ENCODE measurements around the gene TMEM187.
A peak's percentile ranks its signal among the peaks of the same experiment; 100 is the strongest.

Gene TMEM187

GRCh38 chrX:153956044-153956907 lies 16.3 kb upstream of the TMEM187 start:
- no peak for DNase-seq

- DNase-seq, result no peak
Observed at GRCh38 chrX:153957224-153957623, 15.3 kb upstream of the TMEM187 start.

- DNase-seq, result no peak
Observed at GRCh38 chrX:153958605-153959004, 13.9 kb upstream of the TMEM187 start.

- DNase-seq, result no peak
Observed at GRCh38 chrX:153959649-153960048, 12.9 kb upstream of the TMEM187 start.

- no peak for DNase-seq
Observed at GRCh38 chrX:153960077-153960476, 12.5 kb upstream of the TMEM187 start.

- no peak for DNase-seq
Observed at GRCh38 chrX:153960786-153961185, 11.8 kb upstream of the TMEM187 start.

- no peak for DNase-seq
Observed at GRCh38 chrX:153961292-153961691, 11.3 kb upstream of the TMEM187 start.

- no peak for DNase-seq
Observed at GRCh38 chrX:153963546-153963945, 9.0 kb upstream of the TMEM187 start.

GRCh38 chrX:153964105-153964504 lies 8.4 kb upstream of the TMEM187 start:
- DNase-seq, result no peak

GRCh38 chrX:153965406-153965805 lies 7.1 kb upstream of the TMEM187 start:
- no peak for DNase-seq

- DNase-seq, result no peak
Observed at GRCh38 chrX:153966283-153966688, 6.3 kb upstream of the TMEM187 start.

GRCh38 chrX:153966841-153967535 lies 5.6 kb upstream of the TMEM187 start:
- no peak for DNase-seq

- DNase-seq, result no peak
Observed at GRCh38 chrX:153967536-153968224, 4.9 kb upstream of the TMEM187 start.

GRCh38 chrX:153968255-153968654 lies 4.3 kb upstream of the TMEM187 start:
- no peak for DNase-seq

- peak; percentile 3 for DNase-seq
Observed at GRCh38 chrX:153968754-153969124, 3.8 kb upstream of the TMEM187 start.

GRCh38 chrX:153969125-153969903 lies 3.2 kb upstream of the TMEM187 start:
- DNase-seq, result no peak

- DNase-seq, result no peak
Observed at GRCh38 chrX:153969904-153970356, 2.6 kb upstream of the TMEM187 start.

GRCh38 chrX:153970357-153971123 lies 2.0 kb upstream of the TMEM187 start:
- DNase-seq, result peak; percentile 42

GRCh38 chrX:153971124-153971449 lies 1.5 kb upstream of the TMEM187 start:
- DNase-seq, result peak; percentile 68

GRCh38 chrX:153971450-153972367 lies 845 bp upstream of the TMEM187 start, which contains the start of gene HCFC1:
TSS of gene HCFC1 (minus strand) at chrX:153971818. CDS start at chrX:153970840, 978 bp downstream.
- peak; percentile 76 for DNase-seq

Measured in DMS79 treated with DMSO at 0.1 percent for 48 hours (cell line).